NCI-H226 (cell line): ENCODE measurements around the gene MOCOS.
"Not testable (repeated sequence)": the region's sequence is repeated elsewhere in the genome, so short reads cannot be mapped to it uniquely, and the experiment has no call there.

ENCODE experiments used
- DNase-seq: peaks from one replicate; pipeline ENCODE4 v3.0.0-alpha.2; 2015

MOCOS gene, protein sequence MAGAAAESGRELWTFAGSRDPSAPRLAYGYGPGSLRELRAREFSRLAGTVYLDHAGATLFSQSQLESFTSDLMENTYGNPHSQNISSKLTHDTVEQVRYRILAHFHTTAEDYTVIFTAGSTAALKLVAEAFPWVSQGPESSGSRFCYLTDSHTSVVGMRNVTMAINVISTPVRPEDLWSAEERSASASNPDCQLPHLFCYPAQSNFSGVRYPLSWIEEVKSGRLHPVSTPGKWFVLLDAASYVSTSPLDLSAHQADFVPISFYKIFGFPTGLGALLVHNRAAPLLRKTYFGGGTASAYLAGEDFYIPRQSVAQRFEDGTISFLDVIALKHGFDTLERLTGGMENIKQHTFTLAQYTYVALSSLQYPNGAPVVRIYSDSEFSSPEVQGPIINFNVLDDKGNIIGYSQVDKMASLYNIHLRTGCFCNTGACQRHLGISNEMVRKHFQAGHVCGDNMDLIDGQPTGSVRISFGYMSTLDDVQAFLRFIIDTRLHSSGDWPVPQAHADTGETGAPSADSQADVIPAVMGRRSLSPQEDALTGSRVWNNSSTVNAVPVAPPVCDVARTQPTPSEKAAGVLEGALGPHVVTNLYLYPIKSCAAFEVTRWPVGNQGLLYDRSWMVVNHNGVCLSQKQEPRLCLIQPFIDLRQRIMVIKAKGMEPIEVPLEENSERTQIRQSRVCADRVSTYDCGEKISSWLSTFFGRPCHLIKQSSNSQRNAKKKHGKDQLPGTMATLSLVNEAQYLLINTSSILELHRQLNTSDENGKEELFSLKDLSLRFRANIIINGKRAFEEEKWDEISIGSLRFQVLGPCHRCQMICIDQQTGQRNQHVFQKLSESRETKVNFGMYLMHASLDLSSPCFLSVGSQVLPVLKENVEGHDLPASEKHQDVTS

DNA sequence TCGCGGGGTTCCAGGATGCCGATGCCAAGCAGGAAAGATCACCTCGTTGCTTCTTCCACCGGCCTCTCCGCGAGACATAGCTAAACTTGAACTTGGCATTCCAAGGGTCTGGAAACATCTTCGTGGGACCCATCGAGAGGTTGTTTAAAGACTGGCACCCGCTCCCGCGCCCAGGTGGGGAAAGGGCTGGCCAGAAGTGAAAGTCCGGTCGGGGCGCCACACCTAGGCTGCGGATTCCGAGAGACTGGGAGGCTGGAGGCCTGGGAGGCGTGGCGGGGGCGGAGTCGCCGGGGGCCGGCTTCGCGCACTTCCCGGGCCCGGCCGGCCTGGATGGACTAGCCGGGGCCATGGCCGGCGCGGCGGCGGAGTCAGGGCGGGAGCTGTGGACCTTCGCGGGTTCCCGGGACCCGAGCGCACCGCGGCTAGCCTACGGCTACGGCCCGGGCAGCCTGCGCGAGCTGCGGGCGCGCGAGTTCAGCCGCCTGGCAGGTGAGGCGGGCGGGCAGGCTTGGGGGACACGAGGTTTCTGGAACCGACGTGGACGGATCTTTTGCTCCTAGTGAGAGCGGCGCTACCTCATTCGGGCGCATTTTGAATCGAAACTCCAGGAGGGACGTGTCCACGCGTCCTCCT, at the start of gene MOCOS:
Gene MOCOS (plus strand): TSS at position 305 of the 633 bp plus-strand sequence. CDS start 43 bp downstream, at position 348.
- peak; percentile 52 for DNase-seq

DNA sequence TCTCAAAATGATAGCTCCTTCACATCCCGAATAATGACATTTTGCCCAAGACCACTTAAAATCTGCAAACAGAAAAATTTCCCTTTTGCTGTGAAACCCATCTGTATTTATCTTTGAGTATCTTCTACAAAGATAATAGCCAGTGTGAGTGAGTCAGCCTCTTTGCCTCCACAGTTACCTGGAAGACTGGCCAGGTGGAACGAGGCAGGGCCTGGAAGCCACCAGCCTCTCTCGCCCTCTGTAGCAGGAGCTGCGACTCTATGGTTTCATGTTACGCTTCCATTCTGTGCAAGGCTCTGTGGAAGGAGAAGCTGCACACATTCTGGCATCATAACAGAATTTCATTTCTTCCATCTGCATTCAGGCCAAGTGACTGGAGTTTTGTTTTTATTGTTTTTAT, 48.1 kb upstream of the MOCOS start:
- no peak for DNase-seq

DNA sequence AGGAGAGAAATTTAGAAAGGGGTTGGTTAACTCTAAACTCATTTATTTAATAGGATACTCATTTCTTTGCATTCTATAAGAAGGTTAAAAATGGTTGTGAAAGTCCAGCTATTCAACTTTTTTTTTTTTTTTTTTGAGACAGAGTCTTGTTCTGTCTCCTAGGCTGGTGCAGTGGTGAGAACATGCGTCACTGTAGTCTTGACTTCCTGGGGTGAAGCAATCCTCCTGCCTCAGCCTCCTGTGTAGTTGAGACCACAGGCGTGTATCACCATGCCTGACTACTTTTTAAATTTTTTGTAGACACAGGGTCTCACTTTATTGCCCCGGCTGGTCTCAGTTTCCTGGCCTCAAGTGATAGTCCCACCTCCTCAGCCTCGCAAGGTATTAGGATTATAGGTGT, 45.7 kb upstream of the MOCOS start:
- DNase-seq, result no peak

DNA sequence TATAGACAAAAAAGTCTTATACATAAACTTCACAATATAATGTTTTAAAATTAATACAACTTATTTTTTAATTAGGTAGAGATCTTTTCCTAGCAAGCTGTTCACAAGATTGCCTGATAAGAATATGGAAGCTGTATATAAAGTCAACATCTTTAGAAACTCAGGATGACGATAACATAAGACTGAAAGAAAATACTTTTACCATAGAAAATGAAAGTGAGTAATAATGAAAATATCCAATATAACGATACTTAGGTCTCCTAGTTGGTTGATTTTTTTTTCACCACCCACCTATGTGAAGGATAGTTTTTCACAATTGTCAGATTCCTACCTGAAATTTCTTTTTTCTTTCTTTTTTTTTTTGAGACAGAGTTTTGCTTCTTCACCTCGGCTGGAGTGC, 44.5 kb upstream of the MOCOS start:
- no peak for DNase-seq

DNA sequence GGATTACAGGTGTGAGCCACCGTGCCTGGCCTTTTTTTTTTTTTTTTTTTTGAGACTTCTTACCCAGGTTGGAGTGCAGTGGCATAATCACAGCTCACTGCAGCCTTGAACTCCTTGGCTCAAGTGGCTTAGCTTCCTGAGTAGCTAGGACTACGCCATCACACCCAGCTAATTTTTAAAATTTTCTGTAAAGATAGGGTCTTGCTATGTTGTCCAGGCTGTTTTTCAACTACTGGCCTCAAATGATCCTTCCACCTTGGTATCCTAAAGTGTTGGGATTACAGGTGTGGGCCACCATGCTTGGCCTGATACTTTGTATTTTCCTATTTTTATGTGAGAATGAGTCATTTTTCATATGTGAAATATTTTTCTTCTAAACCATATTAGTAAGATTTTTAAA, 43.9 kb upstream of the MOCOS start:
- no peak for DNase-seq

DNA sequence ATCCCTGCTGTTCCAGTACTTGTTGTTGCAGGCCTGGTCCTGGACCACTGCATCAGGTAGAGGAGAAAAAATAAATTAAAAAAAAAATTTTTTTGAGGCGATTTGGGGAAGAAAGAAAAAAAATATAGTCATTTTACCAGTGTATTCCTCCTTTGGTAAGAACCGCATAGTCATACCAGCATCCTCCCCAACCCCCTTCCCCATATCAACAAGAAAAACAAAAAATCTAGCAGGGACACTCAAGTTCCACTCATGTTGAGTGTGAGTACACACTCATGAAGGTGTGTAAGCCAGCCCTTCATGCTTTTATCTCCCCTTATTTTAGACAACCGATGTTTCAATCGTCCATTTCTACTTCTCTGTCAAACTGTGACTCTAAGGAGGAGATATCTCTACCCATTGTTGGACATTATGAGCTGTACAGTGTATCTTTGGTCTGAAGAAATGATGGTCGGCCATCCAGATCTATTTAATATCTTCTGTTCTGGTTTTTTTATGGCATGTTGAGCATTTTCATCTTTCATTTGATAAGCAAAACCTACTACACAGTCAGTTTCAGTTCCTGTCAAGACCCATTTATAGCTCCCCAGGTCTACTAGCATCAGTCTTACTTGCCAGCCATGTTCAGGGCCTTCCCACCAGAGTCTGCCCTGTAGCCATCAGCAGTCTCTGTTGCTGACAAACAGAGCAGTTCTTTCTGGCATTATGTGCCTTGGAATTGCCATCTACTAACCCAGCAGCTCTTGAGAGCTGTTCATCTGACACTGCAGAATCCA, 37.6 kb upstream of the MOCOS start:
- no peak for DNase-seq

DNA sequence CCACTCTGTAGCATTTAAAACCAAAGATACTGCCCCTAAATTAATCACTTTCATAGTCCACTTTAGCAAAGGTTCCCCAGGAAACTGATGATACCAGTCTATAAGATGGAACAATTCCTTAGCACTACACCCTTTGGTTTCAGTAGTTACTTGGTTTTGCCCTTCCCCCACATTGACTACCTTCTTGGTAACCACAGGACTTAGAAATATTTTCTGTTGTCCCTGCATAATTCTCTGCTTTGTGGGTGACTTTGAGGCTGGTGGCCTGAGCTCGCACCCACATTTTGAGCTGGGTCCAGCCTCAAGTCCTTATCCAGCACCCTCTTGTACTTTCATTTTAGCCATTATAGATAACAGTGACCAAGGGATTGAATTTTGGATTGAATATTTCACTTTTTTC, 34.5 kb upstream of the MOCOS start:
- no peak for DNase-seq

DNA sequence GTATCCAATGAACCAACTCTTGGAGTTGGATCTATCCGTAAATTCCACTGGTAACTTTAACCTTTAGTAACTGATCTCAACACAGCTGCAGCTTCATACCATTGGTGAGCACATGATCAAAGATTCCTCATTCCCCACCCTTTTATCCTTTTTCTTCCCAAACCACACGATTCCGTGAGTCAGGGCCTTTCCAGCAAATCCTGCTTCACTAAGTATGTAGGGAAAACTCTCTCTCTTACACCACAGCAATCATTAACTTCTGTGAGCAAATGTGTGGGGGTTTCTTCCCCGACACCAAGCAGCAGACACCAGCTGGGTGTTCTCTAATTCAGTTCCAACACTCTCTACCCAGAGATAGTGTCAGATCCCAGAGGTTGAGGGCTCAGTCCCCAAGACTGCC, 34.1 kb upstream of the MOCOS start:
- no peak for DNase-seq

DNA sequence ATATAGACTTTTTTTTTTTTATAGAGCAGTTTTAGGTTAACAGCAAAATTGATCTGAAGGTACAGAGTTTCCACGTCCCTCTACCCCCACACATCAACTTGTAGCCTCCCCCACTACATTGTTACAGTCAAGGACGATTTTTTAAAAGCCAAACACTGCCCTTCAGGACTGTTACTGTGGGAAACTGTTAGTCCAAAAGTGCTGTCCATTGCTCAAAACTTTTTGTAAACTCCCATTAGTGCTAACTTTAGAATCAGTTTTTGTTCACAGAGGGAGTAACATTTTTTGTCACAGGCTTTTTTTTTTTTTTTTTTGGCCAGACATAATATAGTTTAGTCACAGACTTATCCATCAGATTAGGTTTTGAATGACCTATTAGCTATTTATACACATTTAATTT, 33.5 kb upstream of the MOCOS start:
- no peak for DNase-seq

DNA sequence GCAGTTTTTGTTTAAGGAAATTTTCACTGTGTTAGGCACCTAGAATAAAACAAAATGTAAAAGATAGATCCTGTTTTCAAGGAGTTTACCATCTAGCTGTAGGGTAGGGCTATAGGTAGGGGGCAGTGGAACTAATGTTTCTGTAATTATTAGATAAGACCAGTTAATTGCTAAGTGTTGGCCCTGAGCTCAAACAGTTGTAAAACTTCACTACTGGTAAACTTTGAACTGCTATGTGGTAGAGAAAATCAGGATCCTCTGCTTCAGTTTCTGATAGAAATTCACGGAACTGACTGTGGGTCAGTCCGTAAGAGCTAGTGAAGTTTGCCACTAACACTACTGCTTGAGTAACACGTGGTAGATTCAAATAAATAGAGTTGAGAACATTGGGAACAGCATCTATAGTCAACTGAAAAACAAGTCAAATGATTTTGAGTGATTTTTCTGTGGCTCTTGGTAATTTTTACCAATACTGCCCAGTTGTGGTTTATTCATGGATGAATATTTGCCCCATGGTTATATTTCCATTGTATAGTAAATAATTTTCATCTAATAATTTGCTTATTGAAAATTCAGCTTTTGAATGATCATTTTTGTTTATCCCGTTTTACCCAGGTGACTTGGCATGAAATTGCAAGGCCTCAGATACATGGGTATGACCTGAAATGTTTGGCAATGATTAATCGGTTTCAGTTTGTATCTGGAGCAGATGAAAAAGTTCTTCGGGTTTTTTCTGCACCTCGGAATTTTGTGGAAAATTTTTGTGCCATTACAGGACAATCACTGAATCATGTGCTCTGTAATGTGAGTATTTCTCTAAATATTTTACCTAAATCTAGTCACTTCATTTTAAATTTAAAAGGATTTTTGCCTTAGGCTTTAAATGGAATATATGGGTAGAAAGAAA, 31.2 kb upstream of the MOCOS start:
- no peak for DNase-seq

DNA sequence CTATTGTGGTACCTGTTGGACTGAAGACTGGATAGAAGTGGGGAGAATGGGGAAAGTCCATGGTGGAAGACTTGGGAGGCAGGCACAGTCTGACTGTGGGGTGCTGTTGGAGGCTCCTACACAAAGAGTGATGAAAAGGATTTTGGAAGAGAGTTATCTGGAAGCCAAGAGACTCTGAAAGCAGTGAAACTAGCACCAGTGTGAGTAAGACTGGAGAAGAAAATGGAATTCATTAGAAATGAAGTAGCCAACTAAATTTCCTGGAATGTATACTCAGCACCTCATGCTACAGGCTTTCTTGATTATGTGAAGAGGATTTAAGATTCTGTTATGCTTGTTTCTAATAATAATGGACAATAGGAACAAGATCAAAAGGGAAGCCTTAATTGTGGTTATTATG, 29.9 kb upstream of the MOCOS start:
- no peak for DNase-seq

DNA sequence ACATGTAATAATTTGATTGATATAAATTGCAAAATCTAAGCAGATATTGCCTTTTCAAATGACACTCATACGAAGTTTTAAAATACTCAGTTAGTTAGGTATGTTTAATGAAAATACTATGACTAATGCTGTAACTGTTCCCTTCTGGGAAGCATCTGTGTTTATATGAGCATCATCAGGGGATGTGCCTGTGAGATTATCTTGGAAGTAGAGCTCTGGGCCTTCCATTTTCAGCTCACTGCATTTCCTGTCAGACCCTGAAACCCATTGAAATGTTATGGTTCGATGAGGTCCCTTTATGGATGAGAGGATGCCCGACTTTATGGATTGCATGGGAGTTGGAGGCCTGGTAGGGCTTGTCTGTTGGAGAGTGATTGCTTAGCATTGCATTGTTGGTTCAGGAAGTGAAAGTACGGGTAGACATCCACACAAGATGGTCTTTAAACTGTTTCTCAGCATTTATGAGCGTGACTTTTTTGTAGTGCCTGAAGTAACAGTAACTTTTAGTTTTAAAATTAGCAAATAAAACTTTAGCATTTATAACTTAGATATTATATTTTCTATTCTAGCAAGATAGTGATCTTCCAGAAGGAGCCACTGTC, 28.9 kb upstream of the MOCOS start:
- no peak for DNase-seq

DNA sequence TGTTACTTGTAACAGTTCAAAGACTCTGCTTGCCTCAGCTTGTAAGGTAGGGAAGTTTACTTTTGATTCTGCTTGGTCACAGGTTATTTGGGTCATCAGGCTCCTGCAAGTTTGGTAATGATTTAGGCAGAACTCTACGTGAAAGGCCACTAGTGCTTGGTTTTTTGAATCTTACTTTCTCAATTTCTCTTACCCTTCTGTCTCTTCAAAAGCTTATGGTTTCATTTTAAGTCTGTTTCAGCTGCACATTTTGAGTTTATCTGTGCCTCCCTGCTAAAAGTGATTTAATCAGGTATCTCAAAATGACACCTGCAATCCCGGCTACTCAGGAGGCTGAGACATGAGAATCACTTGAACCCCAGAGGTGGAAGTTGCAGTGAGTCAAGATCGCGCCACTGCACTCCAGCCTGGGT, 26.3 kb upstream of the MOCOS start:
- no peak for DNase-seq

DNA sequence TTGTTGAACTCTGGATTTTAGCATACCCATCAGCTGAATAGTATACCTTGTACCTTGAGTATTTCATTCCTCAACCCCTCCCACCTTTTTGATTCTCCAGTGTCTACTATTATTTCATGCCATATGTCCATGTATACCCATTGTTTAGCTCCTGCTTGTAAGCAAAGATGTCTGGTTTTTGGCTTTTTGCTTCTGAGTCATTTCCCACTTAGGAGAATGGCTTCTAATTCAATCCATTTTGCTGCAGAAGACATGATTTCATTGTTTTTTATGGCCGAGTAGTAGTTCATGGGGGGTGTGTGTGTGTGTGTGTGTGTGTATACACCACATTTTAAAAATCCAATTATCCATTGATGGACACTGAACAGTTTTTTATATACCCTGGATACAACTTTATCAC, 24.3 kb upstream of the MOCOS start:
- DNase-seq, result no peak

DNA sequence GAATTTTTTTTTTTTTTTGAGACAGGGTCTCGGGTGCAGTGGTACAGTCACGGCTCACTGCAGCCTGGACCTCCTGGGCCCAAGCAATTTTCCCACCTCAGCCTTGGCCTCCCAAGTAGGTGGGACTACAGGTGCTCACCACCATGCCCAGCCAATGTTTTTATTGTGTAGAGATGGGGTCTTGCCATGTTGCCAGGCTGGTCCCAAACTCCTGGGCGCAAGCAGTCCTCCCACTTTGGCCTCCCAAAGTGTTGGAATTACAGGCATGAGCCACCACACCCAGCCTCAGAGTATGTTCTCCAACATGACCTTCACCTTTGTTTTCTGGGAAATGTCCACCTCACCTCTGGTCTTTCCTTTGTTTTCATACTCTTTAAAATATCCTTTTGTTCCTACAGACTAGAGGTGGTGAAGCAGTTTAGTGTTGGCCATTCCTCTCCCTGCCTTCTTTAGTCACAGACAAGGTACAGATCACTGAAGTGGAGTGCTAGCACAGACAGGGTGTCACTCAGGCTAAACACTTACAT, 19.5 kb upstream of the MOCOS start:
- DNase-seq, result no peak

DNA sequence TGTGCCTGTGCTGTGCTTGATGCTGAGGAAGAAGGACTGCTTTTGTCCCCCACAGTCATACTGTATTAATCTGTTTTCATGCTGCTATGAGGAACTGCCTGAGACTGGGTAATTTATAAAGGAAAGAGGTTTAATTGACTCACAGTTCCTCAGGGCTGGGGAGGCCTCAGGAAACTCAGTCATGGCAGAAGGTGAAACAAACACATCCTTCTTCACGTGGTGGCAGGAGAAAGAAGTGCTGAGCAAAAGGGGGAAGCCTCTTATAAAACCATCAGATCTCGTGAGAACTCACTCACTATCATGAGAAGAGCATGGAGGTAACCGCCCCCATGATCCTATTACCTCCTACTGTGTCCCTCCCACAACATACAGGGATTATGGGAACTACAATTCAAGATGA, 19.0 kb upstream of the MOCOS start:
- DNase-seq, result not testable (repeated sequence)

DNA sequence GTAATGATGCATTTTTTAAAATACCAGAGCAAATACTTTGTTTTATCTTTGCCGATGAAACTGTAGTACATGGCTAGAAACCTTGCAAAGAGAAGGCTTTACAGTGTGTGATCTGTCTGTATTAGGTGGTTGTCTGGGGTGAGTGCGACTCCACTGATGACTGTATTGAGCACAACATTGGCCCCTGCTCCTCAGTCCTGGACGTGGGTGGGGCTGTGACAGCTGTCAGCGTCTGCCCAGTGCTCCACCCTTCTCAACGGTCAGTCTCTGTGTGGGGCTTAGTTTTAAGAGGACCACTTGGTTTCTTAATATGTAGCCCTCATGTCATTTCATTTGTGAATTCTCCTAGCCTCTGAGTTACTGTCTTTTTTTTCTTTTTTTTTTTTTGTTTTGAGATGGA, 17.4 kb upstream of the MOCOS start:
- DNase-seq, result no peak

DNA sequence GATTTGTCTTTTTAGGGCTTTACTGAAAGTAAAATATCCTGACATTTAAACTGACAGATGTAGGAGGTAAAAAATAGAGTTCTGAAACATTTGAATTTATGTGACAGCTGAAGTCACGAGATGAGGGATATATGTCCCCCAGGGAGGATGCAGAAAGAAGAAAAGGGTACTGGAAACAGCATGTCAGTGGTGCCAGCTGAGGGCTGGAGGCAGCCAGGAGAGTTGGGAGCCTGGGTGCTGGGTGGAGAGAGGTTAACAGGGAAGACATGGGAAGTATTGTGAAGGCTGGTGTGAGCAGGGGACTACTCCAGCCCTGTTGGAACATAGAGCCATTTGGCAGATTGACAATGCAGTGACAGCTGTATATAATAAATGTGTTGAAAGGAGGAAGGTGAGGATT, 11.8 kb upstream of the MOCOS start:
- DNase-seq, result no peak

DNA sequence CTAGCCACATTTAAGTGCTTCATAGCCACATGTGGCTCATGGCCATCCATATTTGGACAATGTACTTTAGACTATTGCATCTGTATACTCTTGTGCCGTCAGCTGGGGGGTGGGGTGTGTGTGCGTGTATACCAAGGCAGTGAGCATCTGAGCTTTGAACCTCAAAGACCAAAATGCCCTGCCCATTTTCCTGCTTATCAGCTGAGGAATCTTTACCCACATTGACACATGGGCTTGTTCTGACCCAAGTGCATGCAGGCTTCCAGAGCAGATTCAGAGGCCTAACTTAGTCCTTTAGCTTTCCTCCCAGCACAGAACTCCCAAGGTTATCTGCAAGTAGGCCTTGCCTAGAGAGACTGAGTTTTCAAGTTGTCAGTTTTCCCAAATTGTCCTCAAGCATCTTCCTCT, 11.1 kb upstream of the MOCOS start:
- DNase-seq, result no peak

DNA sequence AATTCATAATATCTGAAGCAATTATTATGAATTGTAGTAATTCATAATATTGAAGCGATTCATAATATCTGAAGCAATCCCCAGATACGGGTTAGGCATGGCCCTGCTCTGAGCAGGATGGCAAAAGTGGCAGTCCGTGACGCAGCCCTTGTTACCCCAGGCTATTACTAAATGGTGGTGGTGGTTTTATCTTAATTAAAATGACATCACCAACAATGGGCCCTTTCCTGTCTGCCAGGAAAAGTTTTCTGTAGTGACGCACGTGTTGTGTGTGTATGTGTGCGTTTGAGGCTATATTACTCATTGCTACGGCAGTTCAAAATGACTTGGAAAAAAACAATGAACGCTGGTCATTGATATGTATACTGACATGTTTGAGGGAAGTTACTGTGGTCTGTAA, 10.6 kb upstream of the MOCOS start:
- DNase-seq, result no peak

DNA sequence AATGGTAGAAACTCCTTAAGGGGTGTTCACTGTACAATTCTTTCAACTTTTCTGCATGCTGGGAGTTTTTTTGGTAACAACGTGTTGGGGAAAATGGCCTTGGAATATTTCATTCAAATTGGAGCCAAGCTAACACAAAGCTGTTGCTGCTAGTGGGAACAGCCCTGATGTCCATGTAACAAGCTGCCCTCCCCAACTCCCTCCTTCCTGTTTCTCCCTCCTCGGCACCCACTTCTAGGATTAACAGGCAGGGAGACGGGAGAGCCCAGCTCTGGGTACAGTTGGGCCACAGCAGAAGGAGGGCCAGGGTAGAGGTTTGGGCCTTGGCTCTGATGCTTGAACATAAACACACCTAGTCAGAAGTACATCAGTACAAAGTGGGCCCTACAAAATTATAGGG, 9.4 kb upstream of the MOCOS start:
- no peak for DNase-seq
